Suprapubic skin (tissue), 4 donors: ENCODE results near the gene OR2AG2.

Experiments used
- EP300 ChIP-seq: sonication (generic); formaldehyde crosslinking; IDR thresholded peaks from one replicate; pipeline ENCODE4 v1.6.1; 2017; ENCODE audit warnings: antibody characterized with exemption
- POLR2A ChIP-seq, 2 donors: fragments of 450-650 bp; IDR thresholded peaks; one replicate each; pipeline ENCODE4 v1.6.1; 2017; ENCODE audit warnings: antibody characterized with exemption in 2 of 2, mild to moderate bottlenecking in 2 of 2, moderate library complexity in 2 of 2
- POLR2AphosphoS5 ChIP-seq, 3 donors: sonication (generic); formaldehyde crosslinking; IDR thresholded peaks; one replicate each; pipeline ENCODE4 v1.6.1; 2017; ENCODE audit warnings: antibody characterized with exemption in 3 of 3

DNA sequence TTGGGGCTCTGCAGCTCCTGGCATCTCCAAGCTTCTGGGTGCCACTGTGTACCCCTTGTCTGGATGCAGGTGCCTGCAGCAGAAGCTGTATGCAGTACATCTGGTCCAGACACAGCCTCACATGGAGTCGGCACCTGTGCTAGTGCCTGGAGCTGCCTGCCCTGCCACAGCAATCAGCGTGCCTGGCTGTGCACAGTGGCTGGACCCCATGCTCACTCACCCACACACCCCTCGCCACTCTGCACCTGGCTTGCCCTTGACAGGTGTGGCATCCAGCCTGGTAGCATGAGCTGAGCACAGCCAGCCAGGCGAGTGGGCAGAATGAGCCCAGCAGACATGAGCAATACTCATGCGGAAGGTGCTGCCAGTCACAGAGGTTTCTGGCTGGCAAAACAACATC, 47.2 kb upstream of the OR2AG2 start:
- TF ChIP-seq EP300 (no peak), POLR2A (IDR thresholded peaks at IDR 0.05) (no peak), POLR2AphosphoS5 (IDR thresholded peaks at IDR 0.05) (no peak)
